Pancreas (tissue), 10 donors: ENCODE measurements around the gene MORC2. TPM values are rescaled to one million over a fixed set of nuclear protein-coding genes. Genes with fewer than 3 reads are reported as not detected.
A peak's percentile ranks its signal among the peaks of the same experiment; 100 is the strongest.

ENCODE experiments used
- ATAC-seq, 4 donors: fragments of 200-7000 bp; cut with Tn5 transposase; one replicate each; pipeline versions ENCODE4 v1.8.0 to v1.9.1; 2020; ENCODE audit warnings: mild to moderate bottlenecking in 4 of 4, moderate library complexity in 4 of 4
- DNase-seq, 6 donors: peaks; one replicate each; pipeline ENCODE4 v3.0.0-alpha.2; 2020
- FAIRE-seq: peaks from 2 replicates; lab custom pipeline; 2012; peaks lifted over from hg19 to GRCh38; lab: Jason Lieb, UNC
- H3K27ac ChIP-seq, 4 donors: fragments of 200-600 bp; sonication (generic); 1 replicate in 3 of 4; 2 replicates in 1 of 4; pipeline versions ENCODE4 v1.5.0 to v1.8.0; 2020
- H3K27me3 ChIP-seq, 4 donors: fragments of 200-600 bp; one replicate each; pipeline ENCODE4 v1.8.0; 2021
- H3K36me3 ChIP-seq, 3 donors: fragments of 200-600 bp; sonication (generic) in 1 of 3; one replicate each; pipeline versions ENCODE4 v1.5.0 to v1.8.0; 2020 to 2021
- H3K4me1 ChIP-seq, 3 donors: fragments of 200-600 bp; one replicate each; pipeline ENCODE4 v1.8.0; 2021
- H3K4me3 ChIP-seq, 4 donors: fragments of 200-600 bp; sonication (generic) in 2 of 4; one replicate each; pipeline versions ENCODE4 v1.5.0 to v1.8.0; 2020 to 2021
- H3K9me3 ChIP-seq, 4 donors: fragments of 200-600 bp; one replicate each; pipeline ENCODE4 v1.8.0; 2021
- CTCF ChIP-seq, 4 donors: fragments of 200-600 bp; sonication (generic) in 3 of 4; IDR thresholded peaks; one replicate each; pipeline versions ENCODE4 v1.5.0 to v1.8.0; 2021; ENCODE audit warnings: antibody characterized with exemption in 4 of 4
- WGBS, 2 donors: extraction: QIAGEN DNeasy Blood & Tissue Kit; methylation state at CpG; one replicate each; pipeline ENCODE4 v1.1.7; 2013; 5-methylcytosine and 5-hydroxymethylcytosine counted together
- intact Hi-C, 3 donors: fragments of 100-400 bp; cut with DNase I; formaldehyde crosslinking; loops; one replicate each; pipeline versions ENCODE4 v1.11.1 to v1.14.2; 2022
- polyA plus RNA-seq, 2 donors: library from polyadenylated mRNA; stranded (reverse); fragments of 200-250 nt; gene quantifications; one replicate each; pipeline ENCODE4 v1.2.3, GENCODE V29; 2013
- total RNA-seq, 6 donors: library from RNA; stranded (reverse); fragmentation: NEBNext Ultra II Directional in 4 of 6; extraction: Animal tissue kit (Norgen Biotek cat#: 25700) in 4 of 6; gene quantifications; one replicate each; pipeline versions ENCODE4 v1.2.1 to v1.2.4, GENCODE V29; 2021 to 2023
- donor health status: healthy with polysubstance abuse.
- donor health status: DM: no; HTN: no; CAD: no; lungs with moderate emphysema.
- donor health status: DM: no; HTN: no; CAD: no.
- donor health status: control.
- donor health status: control.
- donor health status: Bipolar disorder and iron deficiency.
- donor health status: DM: yes; HTN: yes; CAD: no.
- donor health status: DM: no; HTN: no; CAD: no.
- donor health status: DM: no; HTN: no; CAD: no.
- donor health status: DM: yes; HTN: yes; CAD: no.

Gene MORC2
- total and polyA plus RNA-seq, 8 donors = 7.8 to 36.1 (median 10.8) TPM

DNA sequence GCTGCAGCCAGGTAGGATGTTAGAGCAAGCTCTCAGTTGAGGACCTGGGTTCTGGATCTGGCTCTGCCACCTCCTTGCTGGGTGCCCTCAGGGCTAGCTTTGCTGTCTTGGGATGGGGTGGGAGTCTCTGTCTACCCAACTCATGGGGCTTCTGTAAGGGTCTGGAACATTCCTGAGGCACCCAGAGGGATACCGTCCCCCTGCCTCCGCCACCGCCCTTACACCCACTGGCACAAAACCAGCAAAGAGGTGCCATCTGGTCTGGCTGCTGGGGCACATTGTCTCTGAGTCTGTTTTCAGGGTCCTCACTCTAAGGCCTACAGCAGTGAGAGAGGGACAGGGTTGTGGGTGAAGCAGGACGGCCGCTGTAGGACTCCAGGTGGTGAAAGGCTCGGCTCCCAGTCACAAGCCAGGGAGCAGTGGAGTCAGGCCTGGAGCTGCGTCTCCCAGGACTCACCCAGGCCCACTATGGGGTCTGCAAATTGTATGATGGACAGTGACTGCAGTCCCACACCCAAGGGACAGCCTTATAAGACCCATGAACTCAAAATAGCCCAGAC is 84.9 kb downstream of the MORC2 start:
- no peak for TF ChIP-seq CTCF (IDR thresholded peaks at IDR 0.05)
- H3K9me3 ChIP-seq = no peaks in the 10 kb centered on the region

DNA sequence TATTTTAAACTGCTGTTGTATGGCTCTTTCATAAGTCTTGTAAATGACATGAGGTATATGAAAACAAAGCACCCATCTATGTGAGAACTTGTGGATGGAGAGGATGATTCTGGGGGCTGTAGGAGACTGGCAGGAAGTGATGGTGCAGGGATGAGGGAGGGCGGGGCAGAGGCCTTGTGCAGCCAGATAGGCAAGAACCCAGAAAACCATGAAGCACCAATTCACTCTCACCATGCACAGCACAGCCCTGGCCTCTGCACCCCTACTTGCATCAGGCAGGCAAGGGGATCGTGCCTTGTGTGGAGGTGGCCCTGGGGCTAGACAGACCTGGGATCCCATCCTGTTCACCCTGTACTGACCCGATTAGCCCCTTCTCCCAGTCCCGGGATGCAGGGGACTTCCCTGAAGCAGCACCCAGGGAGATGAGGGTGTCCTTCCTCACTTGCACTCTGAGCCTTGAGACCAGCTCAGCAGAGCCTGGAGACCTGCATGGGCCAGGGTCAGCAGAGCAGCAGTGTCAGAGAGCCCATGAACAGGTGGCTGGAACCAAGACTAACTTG is 85.5 kb downstream of the MORC2 start:
- intact Hi-C loops = loop anchor here in 1 of 3 donors (10.0 kb wide), 1 partner anchor 118 kb away; no protein-coding TSS in a partner anchor
- Histone ChIP-seq H3K9me3 (no peaks in the 10 kb centered on the region), H3K4me1 (no peaks in the 10 kb centered on the region), H3K4me3 (no peak overlapping the region), H3K36me3 (no peaks in the 10 kb centered on the region), H3K27ac (no peak overlapping the region), H3K27me3 (no peaks in the 10 kb centered on the region)
- no peak for TF ChIP-seq CTCF (IDR thresholded peaks at IDR 0.05)
- 85 to 87% methylated on average over 4 of the region's 4 CpGs for WGBS, 2 donors
- FAIRE-seq = no peak
- ATAC-seq = no peak
- DNase-seq = peak in 1 of 6 donors; percentile 11

More for the DNA sequence above, 84.9 kb downstream of the MORC2 start:
- 94 to 97% methylated on average over 7 of the region's 7 CpGs for WGBS, 2 donors
- peak in 2 of 6 donors; percentile 3 to 28 for DNase-seq
- H3K36me3 ChIP-seq = no peaks in the 10 kb centered on the region
- no peak for ATAC-seq
- intact Hi-C loops = loop anchor here in 1 of 3 donors (10.0 kb wide), 1 partner anchor 119 kb away; no protein-coding TSS in a partner anchor
- no peak for FAIRE-seq
- no peaks in the 10 kb centered on the region for H3K27me3 ChIP-seq
- no peak overlapping the region for H3K4me3 ChIP-seq
- no peak overlapping the region for H3K27ac ChIP-seq
- H3K4me1 ChIP-seq = no peaks in the 10 kb centered on the region

DNA sequence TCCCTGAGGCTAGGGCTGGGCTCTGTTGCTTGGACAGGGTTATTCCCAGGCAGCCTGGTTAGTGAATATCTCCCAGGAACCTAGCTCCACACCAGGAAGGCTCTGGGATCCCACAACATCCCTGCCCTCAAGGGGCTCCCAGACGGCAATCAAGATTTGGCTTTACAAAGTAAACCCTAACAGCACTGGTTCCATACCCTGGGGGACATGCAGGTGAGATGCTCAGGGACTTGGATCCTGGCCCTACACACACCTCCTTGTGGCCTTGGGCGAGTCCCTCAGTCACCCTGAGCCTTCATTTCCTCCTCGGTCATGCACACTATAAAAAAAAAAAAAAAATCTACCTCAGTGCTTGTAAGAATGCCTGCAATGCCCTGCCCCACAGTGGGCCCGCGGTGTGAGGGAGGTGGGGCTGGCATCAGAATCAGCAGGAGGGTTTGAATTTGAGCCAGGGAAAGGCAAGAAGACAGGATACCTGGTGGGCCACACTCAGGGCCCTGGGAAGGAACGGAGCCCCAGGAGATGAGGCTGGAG is 86.3 kb downstream of the MORC2 start:
- TF ChIP-seq CTCF (IDR thresholded peaks at IDR 0.05) = no peak
- WGBS, 2 donors = 61 to 67% methylated on average over 6 of the region's 6 CpGs
- no peaks in the 10 kb centered on the region for H3K36me3 ChIP-seq
- no peak overlapping the region for H3K27ac ChIP-seq
- H3K4me1 ChIP-seq = no peaks in the 10 kb centered on the region
- DNase-seq = peak in 1 of 6 donors; percentile 3
- H3K9me3 ChIP-seq = no peaks in the 10 kb centered on the region
- no peaks in the 10 kb centered on the region for H3K27me3 ChIP-seq
- no peak for FAIRE-seq
- intact Hi-C loops = loop anchor here in 1 of 3 donors (10.0 kb wide), 1 partner anchor 117 kb away; no protein-coding TSS in a partner anchor
- ATAC-seq = peak in 3 of 4 donors; percentile 15 to 66 (median 49)
- H3K4me3 ChIP-seq = no peak overlapping the region

DNA sequence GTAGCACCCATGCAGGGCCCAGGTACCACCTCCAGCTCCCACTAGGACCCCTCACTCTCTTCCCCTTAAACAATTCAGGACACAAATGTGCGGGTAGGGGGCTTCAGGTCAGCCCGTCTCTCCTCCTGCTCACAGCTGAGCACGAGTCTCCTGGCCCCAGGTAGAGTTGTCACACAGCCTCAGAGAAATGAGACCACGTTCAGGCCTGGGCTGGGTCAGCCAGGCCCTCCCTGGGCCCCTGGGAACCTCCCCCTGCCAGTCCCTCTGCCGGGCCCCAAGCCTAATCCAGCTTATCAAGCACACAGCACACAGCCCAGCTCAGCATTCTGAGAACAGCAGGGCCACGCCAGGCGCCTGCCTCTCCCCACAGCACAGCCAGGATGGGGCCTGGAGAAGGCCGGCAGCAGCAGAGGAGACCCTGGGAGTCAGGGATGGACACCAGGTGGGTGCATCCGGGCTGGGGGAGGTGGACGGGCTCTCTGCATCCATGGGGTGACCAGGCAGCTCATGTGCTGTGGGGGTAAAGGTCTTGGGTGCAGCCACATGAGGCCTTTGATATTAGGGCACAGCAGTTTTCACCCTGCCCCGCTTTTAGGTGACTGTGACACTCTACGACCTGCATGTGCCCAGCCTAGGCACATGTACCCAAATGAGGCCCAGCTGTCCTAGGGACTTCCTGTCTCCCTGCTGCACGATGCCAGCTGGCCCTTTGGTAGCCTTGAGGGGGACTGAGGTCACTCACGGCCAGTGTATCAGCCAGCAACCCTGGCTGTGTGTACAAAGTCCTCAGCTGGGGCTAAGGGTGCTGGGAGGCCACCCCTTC is 87.0 kb downstream of the MORC2 start:
- ATAC-seq (peak; percentile 13 to 74 (median 46)), DNase-seq (peak in 2 of 6 donors; percentile 27 to 37), FAIRE-seq (no peak)
- H3K4me1 ChIP-seq = no peaks in the 10 kb centered on the region
- TF ChIP-seq CTCF (IDR thresholded peaks at IDR 0.05) = no peak
- no peaks in the 10 kb centered on the region for H3K9me3 ChIP-seq
- no peak overlapping the region for H3K4me3 ChIP-seq
- H3K27me3 ChIP-seq = no peaks in the 10 kb centered on the region
- WGBS, 2 donors = 56 to 67% methylated on average over 14 of the region's 14 CpGs
- H3K27ac ChIP-seq = no peak overlapping the region
- H3K36me3 ChIP-seq = no peaks in the 10 kb centered on the region
- intact Hi-C loops = loop anchor here in 1 of 3 donors (10.0 kb wide), 1 partner anchor 117 kb away; no protein-coding TSS in a partner anchor
